HL-60 (cell line): ENCODE measurements around the gene HAPLN2.
A peak's percentile ranks its signal among the peaks of the same experiment; 100 is the strongest.
"Not testable (repeated sequence)": the region's sequence is repeated elsewhere in the genome, so short reads cannot be mapped to it uniquely, and the experiment has no call there.

Source experiments
- DNase-seq, 2 experiments: peaks; one replicate each; pipeline ENCODE4 v3.0.0-alpha.2; 2010 to 2020; ENCODE audit warnings: low read depth in 1 of 2, low spot score in 1 of 2
- H3K27ac ChIP-seq: fragments of 250-450 bp; sonication (Bioruptor Pico); replicated peaks from 2 replicates; pipeline ENCODE4 v1.5.1; 2020; ENCODE audit warnings: mild to moderate bottlenecking, moderate library complexity
- H3K27me3 ChIP-seq: fragments of 250-450 bp; sonication (Bioruptor Pico); 2 replicates; pipeline ENCODE4 v1.5.1; 2021; ENCODE audit warnings: mild to moderate bottlenecking, moderate library complexity; ENCODE audit not compliant: insufficient read depth, poor library complexity, severe bottlenecking
- H3K4me3 ChIP-seq: replicated peaks from 2 replicates; pipeline ENCODE4 v1.5.1; 2011; ENCODE audit warnings: mild to moderate bottlenecking, control low read depth, low read length; ENCODE audit not compliant: insufficient read depth
- CTCF ChIP-seq: IDR thresholded peaks from one replicate; pipeline ENCODE4 v1.5.1; 2011; ENCODE audit warnings: low read length, control low read depth, inconsistent platforms; ENCODE audit not compliant: insufficient read depth
- GABPA ChIP-seq: IDR thresholded peaks from 2 replicates; pipeline ENCODE4 v1.6.1; 2012; ENCODE audit warnings: low read depth
- POLR2AphosphoS5 ChIP-seq: IDR thresholded peaks from 2 replicates; pipeline ENCODE4 v1.6.1; 2012; ENCODE audit warnings: low read depth
- REST ChIP-seq: IDR thresholded peaks from 2 replicates; pipeline ENCODE4 v1.6.1; 2012; ENCODE audit warnings: low read depth; ENCODE audit not compliant: insufficient replicate concordance
- SPI1 ChIP-seq: IDR thresholded peaks from 2 replicates; pipeline ENCODE4 v1.6.1; 2012; ENCODE audit warnings: low read depth, mild to moderate bottlenecking, borderline replicate concordance

HAPLN2 gene

GRCh38 chr1:156626079-156626438 lies 6.8 kb downstream of the HAPLN2 start:
- H3K4me3 ChIP-seq, result no peak overlapping the region

GRCh38 chr1:156627313-156627880 lies 8.2 kb downstream of the HAPLN2 start:
- peak in 1 of 2 experiments; percentile 34 for DNase-seq
- H3K27me3 ChIP-seq, result peaks cover 47% of the 10 kb centered on the region

More at GRCh38 chr1:156626079-156626438, 6.8 kb downstream of the HAPLN2 start:
- no peak for DNase-seq
- Histone ChIP-seq H3K27ac (no peak overlapping the region), H3K27me3 (peaks cover 45% of the 10 kb centered on the region)
- TF ChIP-seq GABPA, result no peak
- TF ChIP-seq SPI1, result 0 out of 2 replicates have a peak, but pooled peaks have one; percentile 22

GRCh38 chr1:156629823-156630449 lies 10.7 kb downstream of the HAPLN2 start:
- TF ChIP-seq CTCF (no peak), POLR2AphosphoS5 (no peak), SPI1 (no peak), REST (no peak), GABPA (no peak)
- H3K4me3 ChIP-seq, result no peak overlapping the region
- no peak for DNase-seq
- peaks cover 35% of the 10 kb centered on the region for H3K27me3 ChIP-seq
- H3K27ac ChIP-seq, result no peak overlapping the region

More at GRCh38 chr1:156627313-156627880, 8.2 kb downstream of the HAPLN2 start:
- H3K4me3 ChIP-seq, result no peak overlapping the region
- TF ChIP-seq POLR2AphosphoS5 (no peak), GABPA (no peak), SPI1 (no peak), CTCF (peak; percentile 55), REST (peak; percentile 71)
- no peak overlapping the region for H3K27ac ChIP-seq

GRCh38 chr1:156631152-156631551 lies 11.9 kb downstream of the HAPLN2 start:
- not testable (repeated sequence) for DNase-seq, H3K27ac ChIP-seq, H3K4me3 ChIP-seq
- peaks cover 31% of the 10 kb centered on the region for H3K27me3 ChIP-seq

- no peak overlapping the region for H3K27ac ChIP-seq
- H3K4me3 ChIP-seq, result no peak overlapping the region
- peaks cover 26% of the 10 kb centered on the region for H3K27me3 ChIP-seq
- TF ChIP-seq POLR2AphosphoS5 (no peak), GABPA (no peak), CTCF (no peak), REST (no peak), SPI1 (no peak)
- no peak for DNase-seq
Measured at GRCh38 chr1:156632355-156632754, 13.1 kb downstream of the HAPLN2 start.
